GM10847 (cell line): Measurements from ENCODE around the gene B3GALT6.
A peak's percentile ranks its signal among the peaks of the same experiment; 100 is the strongest.

Experiments
- POLR2A ChIP-seq: IDR thresholded peaks from 2 replicates; pipeline ENCODE4 v1.6.1; 2011; ENCODE audit not compliant: insufficient read length; ENCODE audit errors: extremely low read depth

B3GALT6 gene

DNA sequence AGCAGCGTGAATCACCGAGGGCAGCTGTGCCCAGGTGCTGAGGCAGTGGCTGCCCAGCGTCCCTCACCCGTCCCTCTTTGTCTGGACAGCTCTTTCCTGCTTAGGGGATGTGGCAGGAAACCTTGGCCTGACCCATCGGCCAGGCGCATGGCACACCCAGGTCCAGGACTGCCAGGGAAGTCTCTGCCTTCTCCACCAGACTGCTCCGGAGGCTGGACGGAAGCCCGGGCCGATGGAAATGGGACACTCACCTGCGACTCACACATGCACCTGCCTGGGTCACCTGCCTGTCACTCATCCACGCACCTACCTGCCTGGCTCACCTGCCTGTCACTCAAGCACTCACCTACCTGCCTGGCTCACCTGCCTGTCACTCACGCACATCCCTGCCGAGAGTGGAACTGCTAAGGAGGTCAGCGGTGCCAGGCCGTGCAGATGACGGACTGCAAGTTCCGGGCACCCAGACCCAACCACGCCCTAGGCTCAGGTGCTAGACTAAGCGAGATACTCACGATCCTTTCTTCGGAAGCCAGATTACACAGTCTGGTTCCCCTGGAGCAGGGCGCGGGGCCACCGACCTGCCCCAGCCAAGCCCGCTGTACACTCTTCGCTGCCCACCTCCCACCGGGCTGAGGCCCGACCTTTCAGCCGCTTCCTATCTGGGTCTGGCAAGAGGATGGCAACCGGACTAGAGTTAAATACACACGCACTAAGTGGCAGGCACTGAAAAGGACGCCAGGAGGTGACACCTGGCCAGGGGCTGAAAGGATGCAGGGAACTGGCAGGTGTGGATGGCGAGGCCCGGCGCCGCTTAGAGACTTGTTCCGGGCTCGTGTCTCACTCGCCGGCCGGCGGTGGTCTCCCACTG is 40.5 kb downstream of the B3GALT6 start:
- no peak for TF ChIP-seq POLR2A

DNA sequence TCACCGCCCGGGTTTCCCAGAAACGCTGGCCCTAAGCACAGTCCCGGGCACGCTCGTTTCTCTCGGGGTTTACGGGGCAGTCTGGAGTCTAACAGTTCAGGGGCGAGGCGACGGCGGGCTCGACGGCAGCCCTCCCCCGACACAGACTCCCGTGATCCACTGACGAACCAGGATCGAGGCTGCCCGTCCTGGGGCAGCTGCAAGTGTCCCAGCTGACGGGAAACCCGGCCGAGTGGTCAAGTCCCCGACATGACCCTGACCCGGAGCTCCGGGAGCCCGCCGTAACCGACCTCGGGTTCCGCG is 41.1 kb downstream of the B3GALT6 start:
- TF ChIP-seq POLR2A = no peak

GRCh38 chr1:1273512-1274298 is 41.7 kb downstream of the B3GALT6 start, which contains the start of gene UBE2J2:
Gene UBE2J2, minus strand, starts transcription at chr1:1273854. Its CDS starts 5,862 bp downstream, at chr1:1267992.
- TF ChIP-seq POLR2A = peak; percentile 81

DNA sequence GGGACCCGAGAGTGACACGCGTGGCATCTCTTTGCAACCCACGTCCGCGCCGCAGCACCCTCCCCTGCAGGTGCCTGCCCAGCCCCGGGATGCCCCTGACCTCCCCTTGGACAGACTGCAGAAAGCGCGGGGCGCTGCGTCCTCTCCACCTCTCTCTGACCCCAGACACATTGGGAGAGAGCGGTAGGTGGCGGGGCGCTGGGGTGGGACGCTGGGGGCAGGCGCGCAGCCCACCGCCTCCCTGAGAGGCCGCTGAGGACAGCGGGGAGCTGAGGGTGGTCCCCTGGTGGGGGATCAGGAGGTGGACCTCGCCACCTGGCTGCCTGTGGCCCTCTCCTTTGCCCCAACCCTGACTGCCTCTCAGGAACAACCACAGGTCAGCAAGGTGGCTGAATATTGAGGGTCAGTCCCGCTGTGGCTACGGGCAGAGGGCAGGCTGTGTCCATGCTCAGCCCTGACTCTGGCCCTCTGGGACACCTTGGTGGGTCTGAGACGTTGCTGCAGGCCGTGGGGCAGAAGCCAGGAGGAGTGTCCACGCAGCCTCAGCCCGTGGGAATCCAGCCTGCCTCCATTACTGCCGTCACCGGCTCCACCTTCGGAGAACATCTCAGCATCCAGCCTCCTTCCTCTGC is 42.4 kb downstream of the B3GALT6 start:
- no peak for TF ChIP-seq POLR2A

GRCh38 chr1:1274931-1275431 is 42.9 kb downstream of the B3GALT6 start:
- no peak for TF ChIP-seq POLR2A

- TF ChIP-seq POLR2A = no peak
Observed at GRCh38 chr1:1275836-1276235, 43.8 kb downstream of the B3GALT6 start.

DNA sequence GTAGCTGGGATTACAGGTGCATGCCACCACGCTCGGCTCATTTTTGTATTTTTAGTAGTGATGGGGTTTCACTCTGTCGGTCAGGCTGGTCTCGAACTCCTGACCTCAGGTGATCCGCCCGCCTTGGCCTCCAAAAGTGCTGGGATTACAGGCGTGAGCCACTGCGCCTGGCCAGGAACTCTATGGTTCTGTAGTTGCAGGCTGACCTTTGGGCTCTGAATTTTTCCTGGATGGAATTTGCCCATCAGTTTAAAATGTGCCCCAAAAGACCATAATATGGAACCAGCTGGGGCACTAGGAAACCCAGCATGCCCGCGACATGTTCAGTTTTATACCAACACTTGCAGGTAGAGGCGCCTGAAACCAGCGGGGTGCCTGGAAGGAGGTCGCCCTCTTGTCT is 46.6 kb downstream of the B3GALT6 start:
- no peak for TF ChIP-seq POLR2A

- no peak for TF ChIP-seq POLR2A
Observed at GRCh38 chr1:1279028-1279427, 47.0 kb downstream of the B3GALT6 start.

- TF ChIP-seq POLR2A = no peak
Observed at GRCh38 chr1:1280782-1281481, 48.9 kb downstream of the B3GALT6 start.

- no peak for TF ChIP-seq POLR2A
Observed at GRCh38 chr1:1281533-1282321, 49.7 kb downstream of the B3GALT6 start.

GRCh38 chr1:1282998-1283397 is 51.0 kb downstream of the B3GALT6 start:
- no peak for TF ChIP-seq POLR2A

DNA sequence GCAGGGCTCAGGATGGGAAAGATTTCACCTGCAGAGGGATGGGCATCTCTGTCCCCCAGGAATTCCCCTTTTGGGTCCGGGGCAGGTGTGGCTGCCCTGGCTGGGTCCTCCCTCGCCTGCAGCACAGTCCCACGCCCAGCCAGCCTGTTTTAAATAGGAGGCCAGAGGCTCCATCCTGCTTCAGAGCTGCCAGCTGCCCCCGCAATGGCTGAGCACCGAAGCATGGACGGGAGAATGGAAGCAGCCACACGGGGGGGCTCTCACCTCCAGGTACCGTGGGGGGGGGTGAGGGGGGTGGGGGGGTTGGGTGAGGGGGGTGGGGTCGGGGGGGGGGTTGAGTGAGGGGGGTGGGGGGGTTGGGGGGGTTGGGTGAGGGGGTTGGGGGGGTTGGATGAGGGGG is 51.8 kb downstream of the B3GALT6 start:
- TF ChIP-seq POLR2A = no peak
